Tibial artery (tissue), 4 donors: ENCODE measurements around the gene SMU1.
"Not testable (repeated sequence)": the region's sequence is repeated elsewhere in the genome, so short reads cannot be mapped to it uniquely, and the experiment has no call there.

ENCODE experiments used
- DNase-seq, 2 donors: peaks; one replicate each; pipeline ENCODE4 v3.0.0-alpha.2; 2019
- H3K27ac ChIP-seq, 2 donors: fragments of 200-600 bp; sonication (generic) in 1 of 2; 1 replicate in 1 of 2; 2 replicates in 1 of 2; pipeline ENCODE4 v1.5.1; 2018 to 2019; ENCODE audit warnings: mild to moderate bottlenecking in 1 of 2
- H3K27me3 ChIP-seq, 2 donors: fragments of 200-600 bp; sonication (generic) in 1 of 2; one replicate each; pipeline versions ENCODE4 v1.5.1 to v1.6.0; 2016 to 2019
- H3K36me3 ChIP-seq, 3 donors: fragments of 200-600 bp; sonication (generic) in 2 of 3; one replicate each; pipeline ENCODE4 v1.5.1; 2016 to 2019; ENCODE audit warnings: mild to moderate bottlenecking in 2 of 3
- H3K4me1 ChIP-seq, 4 donors: fragments of 200-600 bp; sonication (generic) in 2 of 4; 1 replicate in 3 of 4; 2 replicates in 1 of 4; pipeline ENCODE4 v1.5.1; 2016 to 2019
- H3K4me3 ChIP-seq, 2 donors: fragments of 200-600 bp; sonication (generic) in 1 of 2; 1 replicate in 1 of 2; 2 replicates in 1 of 2; pipeline ENCODE4 v1.5.1; 2018 to 2019; ENCODE audit warnings: mild to moderate bottlenecking in 2 of 2
- H3K9me3 ChIP-seq, 3 donors: fragments of 200-600 bp; sonication (generic) in 1 of 3; one replicate each; pipeline ENCODE4 v1.5.1; 2016 to 2019
- intact Hi-C: fragments of 100-400 bp; cut with DNase I; formaldehyde crosslinking; loops from one replicate; pipeline ENCODE4 v1.15.0; 2023; ENCODE audit warnings: low total_unique reads
- TF ChIP-seq, protein P1 (sequence below), 2 experiments: fragments of 200-600 bp in 1 of 2; fragments of 450-650 bp in 1 of 2; IDR thresholded peaks; one replicate each; pipeline ENCODE4 v1.5.1; 2017 to 2019; ENCODE audit warnings: antibody characterized with exemption in 2 of 2, mild to moderate bottlenecking in 1 of 2, moderate library complexity in 1 of 2

Gene SMU1

DNA sequence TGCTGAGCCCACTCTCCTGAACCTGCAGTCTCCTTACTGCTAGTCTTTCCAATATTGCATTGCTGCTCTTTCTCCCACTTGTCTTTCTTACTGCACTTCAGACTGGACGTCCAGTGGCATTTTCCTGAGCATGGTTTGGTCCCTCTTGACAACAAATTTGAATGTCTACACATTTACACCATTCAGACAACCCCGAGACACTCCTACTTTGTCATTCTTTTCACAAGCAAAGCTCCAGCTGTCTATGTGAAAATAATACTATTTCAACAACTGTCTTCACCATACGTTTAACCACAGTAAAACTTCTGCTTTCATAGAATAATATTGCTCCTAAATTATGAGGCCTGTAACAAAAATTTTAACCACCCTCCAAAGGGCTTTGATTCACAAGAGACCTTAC is 64.6 kb downstream of the SMU1 start:
- intact Hi-C loops: no loop called here

DNA sequence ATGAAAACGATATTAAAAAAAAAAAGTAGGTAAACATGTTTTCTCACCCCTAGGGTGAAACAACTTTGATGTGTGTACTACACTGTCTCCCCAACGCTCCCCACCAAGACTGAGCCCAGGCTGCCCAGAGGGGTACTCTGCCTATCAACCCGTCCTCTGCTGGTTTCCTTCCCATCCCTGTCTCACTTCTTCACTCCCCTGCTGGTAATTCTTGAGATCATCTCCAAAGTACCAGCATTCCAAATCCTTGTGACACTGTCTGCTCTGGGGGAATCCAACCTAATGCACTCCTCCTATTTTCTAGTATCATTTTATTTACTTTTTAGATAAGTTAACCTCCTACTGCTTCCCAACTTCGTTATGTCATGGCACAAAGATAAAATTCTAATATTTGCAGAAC is 68.7 kb downstream of the SMU1 start:
- H3K27ac ChIP-seq: no peak overlapping the region
- H3K9me3 ChIP-seq: no peaks in the 10 kb centered on the region
- H3K36me3 ChIP-seq: no peaks in the 10 kb centered on the region
- no peaks in the 10 kb centered on the region for H3K4me1 ChIP-seq
- DNase-seq: no peak
- H3K4me3 ChIP-seq: no peak overlapping the region
- intact Hi-C loops: no loop called here
- H3K27me3 ChIP-seq: no peaks in the 10 kb centered on the region
- TF ChIP-seq, protein P1, sequence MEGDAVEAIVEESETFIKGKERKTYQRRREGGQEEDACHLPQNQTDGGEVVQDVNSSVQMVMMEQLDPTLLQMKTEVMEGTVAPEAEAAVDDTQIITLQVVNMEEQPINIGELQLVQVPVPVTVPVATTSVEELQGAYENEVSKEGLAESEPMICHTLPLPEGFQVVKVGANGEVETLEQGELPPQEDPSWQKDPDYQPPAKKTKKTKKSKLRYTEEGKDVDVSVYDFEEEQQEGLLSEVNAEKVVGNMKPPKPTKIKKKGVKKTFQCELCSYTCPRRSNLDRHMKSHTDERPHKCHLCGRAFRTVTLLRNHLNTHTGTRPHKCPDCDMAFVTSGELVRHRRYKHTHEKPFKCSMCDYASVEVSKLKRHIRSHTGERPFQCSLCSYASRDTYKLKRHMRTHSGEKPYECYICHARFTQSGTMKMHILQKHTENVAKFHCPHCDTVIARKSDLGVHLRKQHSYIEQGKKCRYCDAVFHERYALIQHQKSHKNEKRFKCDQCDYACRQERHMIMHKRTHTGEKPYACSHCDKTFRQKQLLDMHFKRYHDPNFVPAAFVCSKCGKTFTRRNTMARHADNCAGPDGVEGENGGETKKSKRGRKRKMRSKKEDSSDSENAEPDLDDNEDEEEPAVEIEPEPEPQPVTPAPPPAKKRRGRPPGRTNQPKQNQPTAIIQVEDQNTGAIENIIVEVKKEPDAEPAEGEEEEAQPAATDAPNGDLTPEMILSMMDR (IDR thresholded peaks at IDR 0.05): no peak

More for the DNA sequence above, 64.6 kb downstream of the SMU1 start:
- TF ChIP-seq, protein P1 (IDR thresholded peaks at IDR 0.05): no peak
- Histone ChIP-seq H3K4me1 (no peaks in the 10 kb centered on the region), H3K27me3 (no peaks in the 10 kb centered on the region), H3K36me3 (no peaks in the 10 kb centered on the region), H3K27ac (no peak overlapping the region), H3K9me3 (no peaks in the 10 kb centered on the region), H3K4me3 (no peak overlapping the region)
- DNase-seq: no peak

DNA sequence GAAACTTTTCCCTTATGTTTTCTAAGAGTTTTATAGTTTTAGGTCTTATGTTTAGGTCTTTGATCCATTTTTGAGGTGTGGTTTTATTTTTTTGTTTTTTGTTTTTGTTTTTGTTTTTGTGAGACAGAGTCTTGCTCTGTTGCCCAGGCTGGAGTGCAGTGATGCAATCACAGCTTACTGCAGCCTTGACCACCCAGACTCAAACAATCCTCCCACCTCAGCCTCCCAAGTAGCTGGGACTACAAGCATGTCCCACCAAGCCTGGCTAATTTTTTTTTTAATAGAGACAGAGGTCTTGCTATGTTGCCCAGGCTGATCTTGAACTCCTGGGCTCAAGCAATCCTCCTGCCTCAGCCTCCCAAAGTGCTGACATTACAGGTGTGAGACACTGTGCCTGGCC is 71.1 kb downstream of the SMU1 start:
- H3K27me3 ChIP-seq, H3K4me3 ChIP-seq, H3K27ac ChIP-seq, H3K4me1 ChIP-seq, H3K9me3 ChIP-seq, DNase-seq, intact Hi-C loops, H3K36me3 ChIP-seq: not testable (repeated sequence)

DNA sequence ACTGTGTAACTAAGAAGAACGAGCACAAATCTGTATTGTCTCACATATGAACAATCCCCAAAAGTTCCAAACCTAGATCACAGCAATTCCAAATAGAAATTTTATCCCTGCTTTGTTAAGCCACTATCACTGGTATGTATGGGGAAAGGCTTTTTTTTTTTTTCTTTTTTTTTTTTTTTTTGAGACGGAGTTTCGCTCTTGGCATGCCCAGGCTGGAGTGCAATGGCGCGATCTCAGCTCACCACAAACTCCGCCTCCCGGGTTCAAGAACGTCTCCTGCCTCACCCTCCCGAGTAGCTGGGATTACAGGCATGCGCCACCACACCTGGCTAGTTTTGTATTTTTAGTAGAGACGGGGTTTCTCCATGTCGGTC is 75.8 kb downstream of the SMU1 start:
- peak overlapping the region; percentile 74 to 95 for H3K4me3 ChIP-seq
- peak overlapping the region; percentile 89 to 90 for H3K27ac ChIP-seq
- DNase-seq, H3K9me3 ChIP-seq, H3K27me3 ChIP-seq, intact Hi-C loops: not testable (repeated sequence)
- H3K4me1 ChIP-seq: peaks cover 0 to 13% (median 6%) of the 10 kb centered on the region in 4 donors
- peaks cover 9 to 16% (median 14%) of the 10 kb centered on the region in 3 donors for H3K36me3 ChIP-seq

DNA sequence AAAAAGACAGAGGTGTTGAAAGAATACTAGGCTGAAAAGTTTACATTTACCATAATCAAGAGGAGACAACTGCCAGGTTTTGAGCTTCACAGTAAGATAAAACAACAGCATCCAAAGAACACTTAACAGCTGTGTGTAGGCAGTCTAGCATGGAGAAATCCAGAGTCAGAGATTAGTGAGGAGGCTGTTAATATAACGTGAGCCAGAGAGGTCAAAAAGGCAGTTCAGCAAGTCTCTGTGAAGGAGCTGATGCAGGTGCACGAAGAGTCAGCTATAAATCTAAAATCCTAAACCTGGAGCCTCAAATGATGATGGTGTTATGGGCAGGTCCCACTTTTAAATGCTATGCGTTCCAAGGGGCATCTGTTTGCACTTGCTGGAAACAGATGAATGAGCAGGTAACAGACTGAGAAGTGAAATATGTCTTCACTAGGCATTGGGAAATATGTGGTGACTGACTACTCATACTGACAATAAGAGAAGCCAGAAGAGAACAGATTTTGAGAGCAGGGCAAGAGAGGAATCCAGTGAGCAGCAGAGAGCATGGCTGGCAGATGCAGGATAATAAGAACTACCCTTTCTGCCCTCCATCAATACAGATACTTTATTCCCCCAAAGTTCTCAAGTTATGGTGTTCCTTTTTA is 83.8 kb downstream of the SMU1 start:
- Histone ChIP-seq H3K36me3 (peaks cover 31 to 52% (median 37%) of the 10 kb centered on the region in 3 donors), H3K4me3 (no peak overlapping the region), H3K27ac (no peak overlapping the region), H3K4me1 (no peaks in the 10 kb centered on the region), H3K27me3 (no peaks in the 10 kb centered on the region), H3K9me3 (no peaks in the 10 kb centered on the region)
- intact Hi-C loops: loop anchor here (10.0 kb wide), 1 partner anchor 618 kb away; no protein-coding TSS in a partner anchor
- DNase-seq: no peak
- TF ChIP-seq, protein P1 (IDR thresholded peaks at IDR 0.05): no peak

DNA sequence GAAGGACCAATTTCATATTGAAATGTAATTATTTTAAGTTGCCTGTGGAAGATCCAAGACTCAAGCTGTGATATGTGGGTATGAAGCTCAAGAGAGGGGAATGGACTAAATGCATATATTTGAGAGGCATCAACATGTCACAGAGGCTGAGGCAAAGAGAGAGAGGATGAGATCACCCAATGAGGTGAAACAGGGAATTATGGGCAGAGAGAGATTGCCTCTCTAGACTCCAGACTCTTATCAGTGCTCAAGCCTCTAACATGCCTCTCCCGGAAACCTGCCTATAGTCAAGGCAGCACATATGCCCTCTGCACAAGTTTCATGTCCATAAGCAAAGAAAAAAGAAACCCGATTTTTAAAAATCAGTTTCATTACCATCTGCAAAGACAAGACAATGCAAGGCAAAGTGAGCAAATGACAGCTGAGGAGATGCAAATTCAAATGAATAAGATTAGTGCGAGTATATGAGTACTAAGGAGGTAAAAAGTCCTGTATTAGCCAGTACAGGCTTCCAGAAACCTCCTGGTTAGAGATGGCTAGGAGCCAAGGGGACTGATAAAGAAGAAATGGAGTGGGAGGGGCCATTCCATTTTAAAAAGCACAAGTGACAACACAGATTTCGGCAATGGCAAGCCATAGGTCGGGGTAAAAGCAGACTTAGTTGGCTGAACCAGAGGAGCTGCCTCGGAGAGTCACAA is 84.4 kb downstream of the SMU1 start:
- Histone ChIP-seq H3K27me3 (no peaks in the 10 kb centered on the region), H3K4me3 (no peak overlapping the region), H3K4me1 (no peaks in the 10 kb centered on the region), H3K9me3 (no peaks in the 10 kb centered on the region), H3K36me3 (peaks cover 36 to 57% (median 44%) of the 10 kb centered on the region in 3 donors), H3K27ac (no peak overlapping the region)
- no peak for DNase-seq
- TF ChIP-seq, protein P1 (IDR thresholded peaks at IDR 0.05): no peak
- intact Hi-C loops: loop anchor here (10.0 kb wide), 1 partner anchor 617 kb away; no protein-coding TSS in a partner anchor
